NCI-H2107 (cell line): ENCODE measurements around the gene ACAP3.

Experiments used
- DNase-seq: peaks from one replicate; lab custom pipeline; 2025; lab: John Stamatoyannopoulos, UW

Gene ACAP3

DNA sequence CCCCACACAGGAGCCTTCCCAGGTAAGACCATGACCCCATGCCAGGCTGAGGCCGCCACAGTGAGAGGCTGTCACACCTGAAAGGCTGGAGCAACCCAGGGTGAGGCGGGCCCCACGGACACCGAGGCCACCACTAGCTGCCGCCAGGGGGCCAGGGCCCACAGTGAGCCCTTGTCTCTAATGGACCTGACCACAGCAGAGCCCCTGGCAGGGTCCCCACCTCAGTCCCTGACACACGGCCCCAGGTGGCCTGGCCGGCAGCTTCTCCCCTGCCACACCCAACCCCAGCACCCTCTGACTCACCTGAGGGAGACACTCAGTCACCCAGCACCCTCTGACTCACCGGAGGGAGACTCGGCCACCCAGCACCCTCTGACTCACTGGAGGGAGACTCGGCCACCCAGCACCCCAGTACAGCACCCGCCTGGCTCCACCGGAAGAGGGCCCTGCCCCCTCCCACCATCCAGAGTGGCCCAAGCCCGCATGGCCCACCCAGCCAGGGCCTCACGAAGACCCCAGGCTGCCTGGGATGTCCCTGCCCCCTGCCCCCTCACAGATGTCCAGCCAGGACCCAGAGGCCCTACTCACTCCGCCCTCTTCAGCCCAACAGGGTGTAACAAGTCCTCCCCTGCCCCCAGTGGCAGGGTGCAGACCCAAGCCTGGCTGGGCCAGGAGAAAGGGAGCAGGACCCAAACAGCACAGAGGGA lies 37.1 kb upstream of the ACAP3 start:
- DNase-seq: no peak

DNA sequence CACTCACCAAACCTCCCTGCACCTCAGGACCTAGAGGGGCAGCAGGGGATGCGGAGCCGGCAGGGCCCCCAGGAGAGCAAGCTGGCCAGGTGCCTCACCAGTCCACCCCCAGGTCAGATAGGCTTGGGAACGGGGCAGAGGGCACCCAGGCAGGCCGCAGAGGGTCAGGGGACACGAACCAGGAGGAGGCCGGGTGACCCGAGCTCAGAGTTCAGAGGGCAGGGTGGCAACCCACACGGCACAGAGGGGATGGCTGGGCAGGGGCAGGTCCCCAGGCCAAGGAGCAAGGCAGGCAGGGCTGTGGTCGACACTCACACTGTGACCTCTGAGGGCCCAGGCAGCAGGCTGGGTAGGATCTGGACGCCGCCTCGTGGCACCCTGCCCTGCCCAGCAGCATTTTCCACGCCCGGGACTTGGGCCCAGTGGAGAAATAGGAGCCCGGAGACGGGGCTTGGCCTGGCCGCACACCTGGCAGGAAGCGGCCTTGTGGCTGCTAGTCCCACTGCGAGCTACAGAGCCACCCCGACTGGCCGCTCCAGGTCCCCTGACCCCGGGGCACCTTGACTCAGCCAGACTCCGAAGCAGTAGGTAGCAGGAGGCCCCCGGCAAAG lies 36.2 kb upstream of the ACAP3 start:
- no peak for DNase-seq

- DNase-seq: no peak
These were observed 34.9 kb upstream of the ACAP3 start for GRCh38 chr1:1342584-1343115.

DNA sequence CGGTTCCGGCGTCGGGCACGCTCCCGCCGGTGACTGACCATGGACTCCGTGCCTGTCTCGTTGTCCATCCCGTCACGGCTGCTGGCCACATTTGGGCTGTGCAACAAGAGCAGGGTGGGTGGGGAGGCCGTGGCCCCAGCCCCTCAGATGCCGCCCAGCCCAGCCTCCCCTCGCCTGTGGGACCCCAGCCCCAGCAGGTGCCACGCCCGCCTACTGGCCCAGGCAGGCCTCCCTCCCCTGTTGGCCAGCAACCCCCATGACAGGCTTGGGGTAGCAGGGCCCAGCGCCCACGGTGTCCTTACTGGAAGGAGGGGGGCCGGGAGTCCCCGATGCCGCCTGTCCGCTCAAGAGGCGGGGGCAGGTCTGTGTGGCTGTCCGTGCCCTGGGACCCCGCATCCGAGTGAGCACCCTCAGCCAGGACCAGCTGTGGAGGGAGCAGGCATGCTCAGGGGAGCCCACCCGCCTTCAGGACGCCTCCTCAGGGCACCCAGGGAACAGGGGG lies 34.4 kb upstream of the ACAP3 start:
- no peak for DNase-seq

- no peak for DNase-seq
These were observed 33.9 kb upstream of the ACAP3 start for GRCh38 chr1:1341549-1342021.

GRCh38 chr1:1340791-1341548 lies 33.2 kb upstream of the ACAP3 start:
- DNase-seq: no peak

- DNase-seq: no peak
These were observed 32.5 kb upstream of the ACAP3 start for GRCh38 chr1:1340185-1340584.

DNA sequence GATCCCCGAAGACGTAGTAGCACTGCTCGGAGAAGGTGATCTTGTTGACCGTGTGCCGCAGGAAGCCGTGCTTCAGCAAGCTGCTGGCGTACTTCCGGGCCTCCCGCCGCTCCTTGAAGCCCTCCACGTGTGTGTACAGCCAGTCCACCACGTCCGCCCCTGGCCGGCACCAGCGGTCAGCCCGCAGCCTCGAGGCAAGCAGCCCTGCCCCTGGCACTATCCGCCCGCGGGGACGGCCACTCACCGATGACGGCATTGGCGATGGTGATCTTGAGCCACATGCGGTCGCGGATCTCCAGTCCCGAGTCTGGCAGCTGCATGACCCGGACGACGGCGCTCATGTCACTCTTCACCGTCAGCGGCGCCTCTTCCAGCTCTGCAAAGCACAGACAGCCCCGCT lies 30.5 kb upstream of the ACAP3 start:
- no peak for DNase-seq

DNA sequence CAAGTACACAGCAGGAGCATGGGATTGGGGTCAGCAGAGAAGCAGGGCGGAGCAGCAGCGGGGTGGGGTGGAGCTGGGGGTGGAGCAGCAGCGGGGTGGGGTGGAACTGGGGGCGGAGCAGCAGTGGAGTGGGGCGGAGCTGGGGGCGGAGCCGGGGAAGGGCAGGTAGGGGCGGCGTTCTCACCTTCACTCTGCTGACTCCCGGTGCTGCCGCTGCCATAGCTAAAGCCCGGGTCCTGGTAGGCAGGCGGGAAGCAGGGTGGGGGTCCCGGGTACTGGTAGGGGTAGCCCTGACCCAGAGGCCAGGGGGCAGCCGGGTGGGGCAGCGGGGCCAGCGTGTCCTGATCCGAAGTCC lies 30.0 kb upstream of the ACAP3 start:
- DNase-seq: no peak

- no peak for DNase-seq
These were observed 29.4 kb upstream of the ACAP3 start for GRCh38 chr1:1336931-1337792.

DNA sequence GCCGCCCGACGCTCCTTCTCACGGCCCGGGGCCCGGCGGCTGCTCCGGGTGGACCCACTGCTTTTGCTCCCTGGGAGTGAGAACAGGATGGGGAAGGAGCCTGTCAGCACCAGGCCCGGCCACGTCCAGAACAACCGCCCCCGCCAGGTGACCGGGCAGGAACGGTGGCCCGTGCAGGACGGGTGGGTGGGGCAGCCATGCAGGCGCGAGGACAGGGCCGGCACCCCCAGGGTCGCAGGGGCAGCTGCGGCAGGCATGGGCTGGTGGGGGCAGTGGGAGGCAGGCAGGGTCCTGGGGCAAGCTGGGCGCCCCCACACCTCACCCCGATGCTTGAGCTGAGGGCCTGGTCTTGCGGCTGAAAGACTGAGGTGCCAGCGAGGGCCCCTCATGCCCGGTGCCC lies 28.7 kb upstream of the ACAP3 start:
- no peak for DNase-seq

GRCh38 chr1:1335792-1336248 lies 28.1 kb upstream of the ACAP3 start:
- DNase-seq: no peak

DNA sequence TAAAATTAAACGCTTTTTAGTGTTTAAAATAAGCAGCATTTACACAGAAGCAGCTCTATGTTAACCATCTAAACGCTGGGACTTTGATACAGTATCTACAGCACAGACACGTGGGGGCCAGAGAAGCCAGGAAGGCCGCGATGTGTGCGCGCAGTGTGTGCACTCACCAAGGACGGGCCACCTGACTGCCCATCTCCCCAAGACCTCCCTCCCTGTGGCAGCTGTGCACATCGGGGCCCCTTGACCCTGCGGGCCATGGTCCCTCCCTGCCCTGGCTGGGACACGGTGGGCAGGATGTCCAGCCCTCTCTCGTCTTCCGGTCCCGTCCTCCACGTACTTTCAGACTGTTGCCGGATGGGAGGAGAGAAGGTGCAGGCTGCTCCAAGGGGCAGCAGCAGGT lies 27.6 kb upstream of the ACAP3 start:
- no peak for DNase-seq

DNA sequence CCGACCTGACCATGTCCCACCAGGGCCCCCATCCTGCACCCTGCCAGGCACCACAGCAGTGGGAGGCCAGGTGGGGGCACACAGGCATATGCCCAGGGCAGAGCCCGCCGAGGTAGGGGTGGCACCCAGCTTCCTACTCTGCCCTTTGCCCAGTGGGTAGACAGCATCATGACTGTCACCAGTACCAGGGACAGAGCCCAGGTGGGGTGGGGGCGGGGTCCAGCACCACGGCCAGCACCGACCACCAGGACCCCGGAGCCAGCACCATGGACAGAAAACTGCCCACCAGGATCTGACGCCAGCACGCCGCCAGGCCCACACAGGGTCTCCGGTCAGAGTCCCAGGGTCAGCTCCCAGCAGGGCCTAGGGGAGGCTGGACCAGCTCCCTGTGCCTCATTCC lies 27.1 kb upstream of the ACAP3 start:
- no peak for DNase-seq

DNA sequence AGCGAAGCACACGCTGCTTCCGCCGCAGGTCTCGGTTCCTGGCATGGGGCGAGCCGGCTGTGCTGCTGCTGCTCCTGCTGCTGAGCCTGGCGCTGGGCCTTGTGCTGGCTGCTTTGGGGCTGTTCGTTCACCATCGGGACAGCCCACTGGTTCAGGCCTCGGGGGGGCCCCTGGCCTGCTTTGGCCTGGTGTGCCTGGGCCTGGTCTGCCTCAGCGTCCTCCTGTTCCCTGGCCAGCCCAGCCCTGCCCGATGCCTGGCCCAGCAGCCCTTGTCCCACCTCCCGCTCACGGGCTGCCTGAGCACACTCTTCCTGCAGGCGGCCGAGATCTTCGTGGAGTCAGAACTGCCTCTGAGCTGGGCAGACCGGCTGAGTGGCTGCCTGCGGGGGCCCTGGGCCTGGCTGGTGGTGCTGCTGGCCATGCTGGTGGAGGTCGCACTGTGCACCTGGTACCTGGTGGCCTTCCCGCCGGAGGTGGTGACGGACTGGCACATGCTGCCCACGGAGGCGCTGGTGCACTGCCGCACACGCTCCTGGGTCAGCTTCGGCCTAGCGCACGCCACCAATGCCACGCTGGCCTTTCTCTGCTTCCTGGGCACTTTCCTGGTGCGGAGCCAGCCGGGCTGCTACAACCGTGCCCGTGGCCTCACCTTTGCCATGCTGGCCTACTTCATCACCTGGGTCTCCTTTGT lies 26.0 kb upstream of the ACAP3 start:
- DNase-seq: no peak

GRCh38 chr1:1332774-1333480 lies 25.2 kb upstream of the ACAP3 start:
- no peak for DNase-seq

GRCh38 chr1:1332031-1332755 lies 24.5 kb upstream of the ACAP3 start:
- no peak for DNase-seq

GRCh38 chr1:1331068-1331965 lies 23.6 kb upstream of the ACAP3 start, which contains the start of gene TAS1R3:
Gene TAS1R3 (plus strand): TSS chr1:1331280. CDS start chr1:1331346, 66 bp downstream.
- DNase-seq: no peak
